CD4-positive, alpha-beta T cell treated with Interleukin-6 at 100 ng/mL for 8 hours (primary cell): Measurements from ENCODE around the gene PDCD1LG2.
"Not testable (repeated sequence)": the region's sequence is repeated elsewhere in the genome, so short reads cannot be mapped to it uniquely, and the experiment has no call there.

Experiments used
- DNase-seq: peaks from one replicate; pipeline ENCODE4 v3.0.0-alpha.2; 2020; ENCODE audit warnings: mixed read lengths, low spot score

The PDCD1LG2 gene

GRCh38 chr9:5493679-5494511 is 16.4 kb upstream of the PDCD1LG2 start:
- DNase-seq: no peak

- not testable (repeated sequence) for DNase-seq
These were observed 15.6 kb upstream of the PDCD1LG2 start for GRCh38 chr9:5494765-5495164.

- DNase-seq: no peak
These were observed 11.2 kb upstream of the PDCD1LG2 start for GRCh38 chr9:5499157-5499556.

GRCh38 chr9:5499889-5500398 is 10.4 kb upstream of the PDCD1LG2 start:
- DNase-seq: no peak

GRCh38 chr9:5500441-5501235 is 9.7 kb upstream of the PDCD1LG2 start:
- no peak for DNase-seq

- DNase-seq: no peak
These were observed 7.8 kb upstream of the PDCD1LG2 start for GRCh38 chr9:5502553-5502952.

- DNase-seq: no peak
These were observed 758 bp upstream of the PDCD1LG2 start for GRCh38 chr9:5509573-5509972.

- DNase-seq: no peak
These were observed 658 bp downstream of the PDCD1LG2 start for GRCh38 chr9:5510989-5511388.

GRCh38 chr9:5511476-5511875 is 1.1 kb downstream of the PDCD1LG2 start:
- no peak for DNase-seq

- DNase-seq: no peak
These were observed 1.7 kb downstream of the PDCD1LG2 start for GRCh38 chr9:5511935-5512580.

GRCh38 chr9:5512658-5513452 is 2.5 kb downstream of the PDCD1LG2 start:
- no peak for DNase-seq

- DNase-seq: no peak
These were observed 3.8 kb downstream of the PDCD1LG2 start for GRCh38 chr9:5513966-5514616.

- DNase-seq: no peak
These were observed 4.4 kb downstream of the PDCD1LG2 start for GRCh38 chr9:5514617-5515260.

GRCh38 chr9:5515261-5515650 is 4.9 kb downstream of the PDCD1LG2 start:
- no peak for DNase-seq

- DNase-seq: no peak
These were observed 6.3 kb downstream of the PDCD1LG2 start for GRCh38 chr9:5516453-5517220.

- no peak for DNase-seq
These were observed 8.0 kb downstream of the PDCD1LG2 start for GRCh38 chr9:5518171-5518936.

GRCh38 chr9:5518937-5519319 is 8.6 kb downstream of the PDCD1LG2 start:
- no peak for DNase-seq

GRCh38 chr9:5524090-5524489 is 13.8 kb downstream of the PDCD1LG2 start:
- no peak for DNase-seq

- DNase-seq: no peak
These were observed 19.4 kb downstream of the PDCD1LG2 start for GRCh38 chr9:5529683-5530221.
